IMR-90 (cell line): ENCODE measurements around the gene CD300C. TPM values are rescaled to one million over a fixed set of nuclear protein-coding genes. Genes with fewer than 3 reads are reported as not detected.

Experiments used
- ATAC-seq: fragments of 200-7000 bp; cut with Tn5 transposase; 2 replicates; pipeline ENCODE4 v1.9.1; 2020; ENCODE audit warnings: low read depth, mild to moderate bottlenecking, moderate library complexity
- BruUV-seq: library from RNA; stranded (reverse); fragments of 400-500 nt; replicated peaks from 2 replicates; lab custom pipeline; 2021; lab: Mats Ljungman, UMichigan
- CTCF ChIA-PET: fragments of 300-600 bp; formaldehyde crosslinking; extraction: SDS; loops from one replicate; lab custom pipeline; 2021; ENCODE audit warnings: antibody characterized with exemption; lab: Yijun Ruan, JAX
- POLR2A ChIA-PET: fragments of 300-600 bp; sonication (Branson Sonifier 250); formaldehyde crosslinking; loops from one replicate; lab custom pipeline; 2022; ENCODE audit warnings: antibody characterized with exemption; ENCODE audit not compliant: unreplicated experiment; lab: Charles Lee
- DNase-seq: peaks from one replicate; pipeline ENCODE4 v3.0.0; 2013
- H2AFZ ChIP-seq: replicated peaks from 2 replicates; pipeline ENCODE3; 2013; ENCODE audit warnings: low read length, mild to moderate bottlenecking; ENCODE audit not compliant: poor library complexity
- H2AK5ac ChIP-seq: 2 replicates; pipeline ENCODE4 v1.6.1; 2013; ENCODE audit warnings: low read depth, low read length, inconsistent platforms
- H2AK9ac ChIP-seq: replicated peaks from 2 replicates; pipeline ENCODE3; 2013; ENCODE audit warnings: mild to moderate bottlenecking, low read depth, low read length, moderate library complexity; ENCODE audit not compliant: poor library complexity
- H2BK120ac ChIP-seq: 2 replicates; pipeline ENCODE4 v1.6.1; 2013; ENCODE audit warnings: low read depth, low read length, inconsistent platforms
- H2BK15ac ChIP-seq: 3 replicates; pipeline ENCODE4 v1.6.1; 2013; ENCODE audit warnings: low read depth, low read length, inconsistent platforms
- H2BK20ac ChIP-seq: 2 replicates; pipeline ENCODE4 v1.6.1; 2013; ENCODE audit warnings: low read depth, mild to moderate bottlenecking, inconsistent platforms, low read length, moderate library complexity
- H2BK5ac ChIP-seq: 2 replicates; pipeline ENCODE4 v1.6.1; 2013; ENCODE audit warnings: mild to moderate bottlenecking, low read depth, low read length, inconsistent platforms; ENCODE audit not compliant: poor library complexity, severe bottlenecking
- H3K14ac ChIP-seq: replicated peaks from 2 replicates; pipeline ENCODE4 v1.6.1; 2013; ENCODE audit warnings: low read depth, low read length, inconsistent platforms
- H3K18ac ChIP-seq: 2 replicates; pipeline ENCODE4 v1.6.1; 2013; ENCODE audit warnings: low read depth, low read length, control low read depth
- H3K23ac ChIP-seq: 2 replicates; pipeline ENCODE4 v1.6.1; 2013; ENCODE audit warnings: low read depth, low read length, inconsistent platforms
- H3K27ac ChIP-seq: 2 replicates; pipeline ENCODE4 v1.5.1; 2013; ENCODE audit warnings: mild to moderate bottlenecking, control low read depth, low read length; ENCODE audit not compliant: insufficient read depth
- H3K27me3 ChIP-seq: 2 replicates; pipeline ENCODE4 v1.6.1; 2013; ENCODE audit warnings: low read length; ENCODE audit not compliant: control insufficient read depth, insufficient read depth
- H3K36me3 ChIP-seq: 2 replicates; pipeline ENCODE4 v1.6.1; 2013; ENCODE audit warnings: low read length, mixed read lengths; ENCODE audit not compliant: control insufficient read depth, insufficient read depth
- H3K4ac ChIP-seq: 2 replicates; pipeline ENCODE4 v1.6.1; 2013; ENCODE audit warnings: low read depth, low read length, inconsistent platforms
- H3K4me1 ChIP-seq: 2 replicates; pipeline ENCODE4 v1.6.1; 2013; ENCODE audit warnings: low read length, mixed read lengths; ENCODE audit not compliant: control insufficient read depth, insufficient read depth
- H3K4me2 ChIP-seq: 2 replicates; pipeline ENCODE4 v1.6.1; 2013; ENCODE audit warnings: low read depth, mild to moderate bottlenecking, control low read depth, low read length, moderate library complexity
- H3K4me3 ChIP-seq: 2 replicates; pipeline ENCODE4 v1.5.1; 2013; ENCODE audit warnings: low read depth, mild to moderate bottlenecking, control low read depth, low read length, moderate library complexity; ENCODE audit not compliant: insufficient read depth
- H3K56ac ChIP-seq: 2 replicates; pipeline ENCODE4 v1.6.1; 2013; ENCODE audit warnings: low read length, inconsistent platforms; ENCODE audit not compliant: insufficient read depth; ENCODE audit errors: extremely low read depth
- H3K79me1 ChIP-seq, 2 experiments: 2 replicates each; pipeline ENCODE4 v1.6.1; 2013; ENCODE audit warnings: low read length in 2 of 2, inconsistent platforms in 1 of 2, low read depth in 1 of 2
- H3K9ac ChIP-seq: 2 replicates; pipeline ENCODE4 v1.6.1; 2013; ENCODE audit warnings: low read depth, low read length, control low read depth
- H3K9me1 ChIP-seq: 2 replicates; pipeline ENCODE4 v1.6.1; 2013; ENCODE audit warnings: low read length, inconsistent platforms; ENCODE audit not compliant: insufficient read depth
- H3K9me3 ChIP-seq: 2 replicates; pipeline ENCODE4 v1.6.1; 2013; ENCODE audit warnings: low read length; ENCODE audit not compliant: control insufficient read depth, insufficient read depth
- H4K20me1 ChIP-seq: 2 replicates; pipeline ENCODE4 v1.6.1; 2013; ENCODE audit warnings: low read length, inconsistent platforms; ENCODE audit not compliant: insufficient read depth
- H4K5ac ChIP-seq: 2 replicates; pipeline ENCODE4 v1.6.1; 2013; ENCODE audit warnings: mild to moderate bottlenecking, low read depth, low read length, control low read depth
- H4K8ac ChIP-seq, 2 experiments: 2 replicates each; pipeline ENCODE4 v1.6.1; 2013; ENCODE audit warnings: low read depth in 2 of 2, low read length in 2 of 2, control low read depth in 1 of 2, inconsistent platforms in 1 of 2
- H4K91ac ChIP-seq: 2 replicates; pipeline ENCODE4 v1.6.1; 2013; ENCODE audit warnings: low read depth, low read length, inconsistent platforms; ENCODE audit not compliant: insufficient read depth
- CEBPB ChIP-seq: IDR thresholded peaks from 2 replicates; pipeline ENCODE4 v1.6.1; 2012; ENCODE audit warnings: low read depth, low read length, improper control_type of control experiment
- CHD1 ChIP-seq: IDR thresholded peaks from 2 replicates; pipeline ENCODE4 v1.6.1; 2012; ENCODE audit warnings: low read depth, low read length, improper control_type of control experiment
- FOS ChIP-seq: fragments of 150-350 bp; IDR thresholded peaks from 2 replicates; pipeline ENCODE4 v1.6.1; 2016; ENCODE audit warnings: low read depth, low read length
- MAFK ChIP-seq: IDR thresholded peaks from 2 replicates; pipeline ENCODE4 v1.6.1; 2012; ENCODE audit warnings: low read depth, low read length, improper control_type of control experiment
- MAZ ChIP-seq: IDR thresholded peaks from 2 replicates; pipeline ENCODE4 v1.6.1; 2012; ENCODE audit warnings: low read depth, mild to moderate bottlenecking, low read length, improper control_type of control experiment, moderate library complexity, borderline replicate concordance
- NFE2L2 ChIP-seq: fragments of 150-350 bp; IDR thresholded peaks from 2 replicates; pipeline ENCODE4 v1.6.1; 2016; ENCODE audit warnings: low read depth, mild to moderate bottlenecking, low read length
- POLR2A ChIP-seq: IDR thresholded peaks from 2 replicates; pipeline ENCODE4 v1.6.1; 2012; ENCODE audit warnings: mild to moderate bottlenecking, low read depth, low read length
- RCOR1 ChIP-seq: IDR thresholded peaks from 2 replicates; pipeline ENCODE4 v1.6.1; 2012; ENCODE audit warnings: mild to moderate bottlenecking, low read length, improper control_type of control experiment; ENCODE audit not compliant: insufficient replicate concordance
- RFX5 ChIP-seq: IDR thresholded peaks from 2 replicates; pipeline ENCODE4 v1.8.0; 2012; ENCODE audit warnings: low read depth, mild to moderate bottlenecking, low read length, moderate library complexity
- SMC3 ChIP-seq: fragments of 150-350 bp; IDR thresholded peaks from 2 replicates; pipeline ENCODE4 v1.6.1; 2016; ENCODE audit warnings: low read depth, mild to moderate bottlenecking, antibody characterized with exemption, low read length, moderate library complexity
- WGBS, 2 experiments: methylation state at CpG; one replicate each; pipeline versions ENCODE4 v1.1.5 to v1.1.7; 2013; ENCODE audit warnings: missing lambda C conversion rate in 2 of 2; ENCODE audit not compliant: insufficient read length in 1 of 2; ENCODE audit errors: extremely low coverage in 2 of 2; 5-methylcytosine and 5-hydroxymethylcytosine counted together
- dilution Hi-C: fragments of 300-500 bp; cut with HindIII; formaldehyde crosslinking; loops from one replicate; pipeline ENCODE4 v1.14.3; 2018; ENCODE audit warnings: low sequenced_read_pairs; ENCODE audit not compliant: unreplicated experiment
- in situ Hi-C: fragments of 300-500 bp; cut with MboI; formaldehyde crosslinking; loops from 3 replicates; pipeline ENCODE4 v1.14.3; 2019; ENCODE audit warnings: low sequenced_read_pairs, inconsistent platforms, mixed read lengths
- intact Hi-C: fragments of 100-400 bp; cut with micrococcal nuclease; formaldehyde crosslinking; loops from 2 replicates; pipeline ENCODE4 v1.10.0; 2022
- polyA plus RNA-seq, 3 experiments: library from polyadenylated mRNA; depleted of rRNA; stranded (reverse); fragments of >200 nt; gene quantifications; 2 replicates each; pipeline ENCODE4 v1.2.3, GENCODE V29; 2012; ENCODE audit warnings: low replicate concordance in 1 of 3
- total RNA-seq: library from RNA; depleted of rRNA; stranded (reverse); fragments of >200 nt; gene quantifications from 2 replicates; pipeline ENCODE4 v1.2.3, GENCODE V29; 2012
- TF ChIP-seq, protein P1 (sequence below): fragments of 150-350 bp; IDR thresholded peaks from 2 replicates; pipeline ENCODE4 v1.6.1; 2017; ENCODE audit warnings: mild to moderate bottlenecking, antibody characterized with exemption, low read length, low read depth
- TF ChIP-seq, protein P2 (sequence below): conservative IDR thresholded peaks from 2 replicates; pipeline ENCODE4 v1.5.1; 2012; ENCODE audit warnings: mild to moderate bottlenecking, low read depth, low read length, improper control_type of control experiment

CD300C gene
- total and polyA plus RNA-seq, 2 of the 4 experiments (the other 2 are of a cell fraction) = not detected

DNA sequence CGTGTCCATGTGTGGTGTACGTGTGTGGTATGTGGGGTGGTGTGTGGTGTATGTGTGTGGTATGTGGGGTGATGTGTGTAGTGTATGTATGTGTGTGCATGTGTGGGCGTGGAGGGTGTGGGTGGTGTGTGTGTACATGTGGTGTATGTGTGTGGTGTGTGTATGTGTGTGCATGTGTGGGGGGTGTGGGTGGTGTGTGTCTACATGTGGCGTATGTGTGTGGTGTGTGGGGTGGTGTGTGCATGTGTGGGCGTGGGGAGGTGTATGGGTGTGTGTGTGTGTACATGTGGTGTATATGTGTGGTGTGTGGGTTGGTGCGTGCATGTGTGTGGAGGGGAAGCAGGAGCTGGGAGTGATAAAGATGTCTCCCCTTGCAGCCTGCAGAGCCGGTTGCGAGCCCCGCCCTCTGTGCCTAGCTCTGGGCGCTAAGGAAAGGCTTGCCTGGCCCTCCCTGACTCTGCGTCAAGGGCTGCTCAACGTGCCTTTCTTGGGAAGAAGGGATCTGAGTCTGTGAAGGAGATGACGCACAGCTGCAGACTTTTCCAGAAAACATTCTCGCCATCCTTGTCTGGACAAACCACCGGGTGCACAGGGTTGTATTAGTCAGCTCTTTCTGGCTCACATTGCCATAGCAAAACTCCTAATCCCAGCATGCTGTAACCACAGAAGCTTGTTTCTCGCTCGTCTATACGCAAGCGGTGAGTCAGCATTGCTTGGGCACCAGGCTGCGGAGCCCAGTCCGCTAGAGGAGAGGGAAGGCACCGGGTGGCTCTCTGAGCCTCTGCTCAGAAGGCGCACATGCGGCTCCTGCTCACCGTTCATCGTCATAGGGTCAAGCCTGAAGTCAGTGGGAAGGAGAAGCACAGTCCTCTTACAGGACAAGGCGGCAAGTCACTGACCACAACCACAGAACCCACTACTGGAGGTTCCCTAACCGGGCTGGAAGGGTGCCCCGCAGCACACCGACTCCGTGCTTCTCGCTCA is 23.4 kb upstream of the CD300C start:
- no peaks in the 10 kb centered on the region for H3K27me3 ChIP-seq
- intact Hi-C loops (no loop called here), in situ Hi-C loops (no loop called here), dilution Hi-C loops (no loop called here)
- H4K20me1 ChIP-seq = no peaks in the 10 kb centered on the region
- H3K18ac ChIP-seq = no peak overlapping the region
- H2BK20ac ChIP-seq = no peak overlapping the region
- no peak overlapping the region for H4K8ac ChIP-seq
- H3K4ac ChIP-seq = no peak overlapping the region
- H2AFZ ChIP-seq = peak overlapping the region; percentile 32
- 52% methylated on average over 8 of the region's 32 CpGs; no CpG with 5 or more reads in 1 of the 2 experiments for WGBS, 2 experiments
- H3K9me1 ChIP-seq = no peaks in the 10 kb centered on the region
- no peak overlapping the region for H3K4me2 ChIP-seq
- peaks cover 21% of the 10 kb centered on the region for H3K9me3 ChIP-seq
- no peak overlapping the region for H3K14ac ChIP-seq
- H3K23ac ChIP-seq = no peak overlapping the region
- H3K56ac ChIP-seq = no peak overlapping the region
- CTCF ChIA-PET = no interaction called here
- H2BK120ac ChIP-seq = no peak overlapping the region
- no peak overlapping the region for H4K5ac ChIP-seq
- peak overlapping the region; percentile 88 for H2BK5ac ChIP-seq
- H2BK15ac ChIP-seq = no peak overlapping the region
- DNase-seq (peak; percentile 58), ATAC-seq (no peak; the same call in 1 of the 2 replicates)
- H3K4me1 ChIP-seq = no peaks in the 10 kb centered on the region
- POLR2A ChIA-PET = no interaction called here
- TF ChIP-seq, protein P1, sequence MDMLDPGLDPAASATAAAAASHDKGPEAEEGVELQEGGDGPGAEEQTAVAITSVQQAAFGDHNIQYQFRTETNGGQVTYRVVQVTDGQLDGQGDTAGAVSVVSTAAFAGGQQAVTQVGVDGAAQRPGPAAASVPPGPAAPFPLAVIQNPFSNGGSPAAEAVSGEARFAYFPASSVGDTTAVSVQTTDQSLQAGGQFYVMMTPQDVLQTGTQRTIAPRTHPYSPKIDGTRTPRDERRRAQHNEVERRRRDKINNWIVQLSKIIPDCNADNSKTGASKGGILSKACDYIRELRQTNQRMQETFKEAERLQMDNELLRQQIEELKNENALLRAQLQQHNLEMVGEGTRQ = no peak
- TF ChIP-seq MAZ (no peak), CHD1 (no peak), RFX5 (no peak), CEBPB (no peak), POLR2A (no peak), FOS (no peak), RCOR1 (no peak), MAFK (no peak), NFE2L2 (no peak), SMC3 (no peak)
- TF ChIP-seq, protein P2, sequence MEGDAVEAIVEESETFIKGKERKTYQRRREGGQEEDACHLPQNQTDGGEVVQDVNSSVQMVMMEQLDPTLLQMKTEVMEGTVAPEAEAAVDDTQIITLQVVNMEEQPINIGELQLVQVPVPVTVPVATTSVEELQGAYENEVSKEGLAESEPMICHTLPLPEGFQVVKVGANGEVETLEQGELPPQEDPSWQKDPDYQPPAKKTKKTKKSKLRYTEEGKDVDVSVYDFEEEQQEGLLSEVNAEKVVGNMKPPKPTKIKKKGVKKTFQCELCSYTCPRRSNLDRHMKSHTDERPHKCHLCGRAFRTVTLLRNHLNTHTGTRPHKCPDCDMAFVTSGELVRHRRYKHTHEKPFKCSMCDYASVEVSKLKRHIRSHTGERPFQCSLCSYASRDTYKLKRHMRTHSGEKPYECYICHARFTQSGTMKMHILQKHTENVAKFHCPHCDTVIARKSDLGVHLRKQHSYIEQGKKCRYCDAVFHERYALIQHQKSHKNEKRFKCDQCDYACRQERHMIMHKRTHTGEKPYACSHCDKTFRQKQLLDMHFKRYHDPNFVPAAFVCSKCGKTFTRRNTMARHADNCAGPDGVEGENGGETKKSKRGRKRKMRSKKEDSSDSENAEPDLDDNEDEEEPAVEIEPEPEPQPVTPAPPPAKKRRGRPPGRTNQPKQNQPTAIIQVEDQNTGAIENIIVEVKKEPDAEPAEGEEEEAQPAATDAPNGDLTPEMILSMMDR = no peak
- H2AK9ac ChIP-seq = peak overlapping the region; percentile 28
- no peak overlapping the region for H3K4me3 ChIP-seq
- BruUV-seq = no TSS peak
- H3K27ac ChIP-seq = no peak overlapping the region
- no peaks in the 10 kb centered on the region for H3K79me1 ChIP-seq
- no peak overlapping the region for H2AK5ac ChIP-seq
- no peaks in the 10 kb centered on the region for H3K36me3 ChIP-seq
- H3K9ac ChIP-seq = no peak overlapping the region
- no peak overlapping the region for H4K91ac ChIP-seq
